Activated naive CD8-positive, alpha-beta T cell (primary cell): Measurements from ENCODE around the gene PLA2G4B.

Source experiments
- H3K27ac Mint-ChIP-seq: one replicate; pipeline ENCODE4 v1.8.0; 2021; ENCODE audit warnings: mixed read lengths
- H3K27me3 Mint-ChIP-seq: one replicate; pipeline ENCODE4 v1.8.0; 2021; ENCODE audit warnings: mixed read lengths
- H3K36me3 Mint-ChIP-seq: one replicate; pipeline ENCODE4 v1.8.0; 2021; ENCODE audit warnings: mixed read lengths
- H3K4me1 Mint-ChIP-seq: one replicate; pipeline ENCODE4 v1.8.0; 2021; ENCODE audit warnings: low read depth, mixed read lengths
- H3K4me3 Mint-ChIP-seq: one replicate; pipeline ENCODE4 v1.8.0; 2021; ENCODE audit warnings: mild to moderate bottlenecking, mixed read lengths
- H3K9me3 Mint-ChIP-seq: one replicate; pipeline ENCODE4 v1.8.0; 2021; ENCODE audit warnings: low read depth, mixed read lengths

The PLA2G4B gene

DNA sequence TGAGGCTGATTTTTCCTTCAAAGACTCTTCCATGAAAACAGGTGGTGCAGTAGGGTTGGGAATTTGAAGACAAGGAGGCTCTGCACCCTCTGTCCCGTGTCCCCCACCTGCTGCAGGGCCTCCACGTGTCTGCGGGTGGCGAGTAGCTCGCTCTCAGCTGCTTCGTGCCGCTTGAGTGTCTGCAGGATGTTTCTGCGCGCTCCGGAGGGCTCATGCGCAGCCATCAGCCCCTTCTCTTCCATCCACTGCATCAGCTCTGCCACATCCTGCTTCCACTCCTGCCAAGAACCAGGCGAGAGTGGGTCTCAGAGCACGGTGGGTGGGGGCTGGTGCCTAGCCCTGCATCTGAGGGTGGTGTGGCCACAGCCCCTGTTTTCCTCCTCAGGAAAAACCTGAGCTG lies 37.4 kb downstream of the PLA2G4B start:
- no peak overlapping the region for H3K4me3 Mint-ChIP-seq
- peaks cover 2% of the 10 kb centered on the region for H3K27me3 Mint-ChIP-seq
- H3K9me3 Mint-ChIP-seq: no peaks in the 10 kb centered on the region
- H3K4me1 Mint-ChIP-seq: peaks cover 2% of the 10 kb centered on the region
- no peaks in the 10 kb centered on the region for H3K36me3 Mint-ChIP-seq
- H3K27ac Mint-ChIP-seq: no peak overlapping the region

DNA sequence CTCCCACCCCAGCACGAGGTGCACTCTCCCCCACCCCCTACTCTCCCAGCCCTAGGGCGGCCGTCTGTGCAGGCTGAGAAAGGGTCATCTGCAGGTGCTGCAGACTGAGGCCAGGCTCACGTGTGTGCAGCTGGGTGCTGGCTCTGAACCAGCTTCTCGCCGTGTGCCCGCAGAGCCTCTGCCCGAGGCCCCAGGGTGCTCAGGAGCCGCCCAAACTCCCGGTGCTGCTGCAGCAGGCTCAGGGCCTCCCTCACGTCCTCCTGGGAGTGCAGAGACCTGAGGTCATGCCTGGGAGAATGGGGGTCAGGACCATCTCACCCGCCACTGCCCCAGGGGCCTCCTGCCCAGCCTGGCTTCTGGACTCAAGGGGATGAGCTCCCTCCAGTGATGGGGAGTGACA lies 38.0 kb downstream of the PLA2G4B start:
- Mint-ChIP-seq H3K27ac (no peak overlapping the region), H3K36me3 (no peaks in the 10 kb centered on the region), H3K9me3 (no peaks in the 10 kb centered on the region), H3K27me3 (peaks cover 5% of the 10 kb centered on the region), H3K4me3 (no peak overlapping the region), H3K4me1 (peaks cover 5% of the 10 kb centered on the region)

DNA sequence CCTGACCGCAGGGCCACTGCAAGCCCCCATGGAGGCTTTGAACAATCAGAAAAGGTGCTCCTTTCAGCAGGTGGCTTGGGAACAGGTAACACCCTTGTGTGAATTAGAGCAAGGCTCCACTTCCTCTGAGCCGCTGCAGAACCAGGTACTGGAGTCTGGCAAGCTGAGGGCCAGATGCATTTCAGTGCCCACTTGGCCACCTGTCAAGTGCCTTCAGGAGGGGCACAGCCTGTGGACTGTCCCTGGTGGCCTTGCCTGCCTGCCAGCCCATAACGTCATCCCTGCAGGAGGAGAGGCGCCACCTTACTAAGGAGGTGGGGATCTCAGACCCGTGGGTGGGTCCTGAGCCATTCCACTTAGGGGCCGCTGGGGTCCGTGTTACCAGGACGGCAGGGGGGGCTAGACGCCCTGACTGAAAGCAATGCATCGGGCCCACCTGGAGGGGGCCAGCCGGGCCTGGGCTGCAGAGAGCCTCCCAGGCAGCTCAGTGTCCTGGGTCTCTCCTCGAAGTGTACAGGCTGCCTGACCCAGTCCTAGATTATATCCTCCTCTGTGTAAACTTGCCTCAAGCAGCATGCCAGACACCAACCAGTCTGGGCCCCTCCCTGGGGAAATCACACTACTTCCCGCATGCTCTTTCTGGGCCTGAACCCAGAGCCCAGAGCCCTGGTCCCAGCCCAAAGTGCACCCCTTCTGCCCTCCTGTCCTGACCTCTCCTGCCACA lies 39.1 kb downstream of the PLA2G4B start:
- H3K4me3 Mint-ChIP-seq: no peak overlapping the region
- H3K9me3 Mint-ChIP-seq: no peaks in the 10 kb centered on the region

DNA sequence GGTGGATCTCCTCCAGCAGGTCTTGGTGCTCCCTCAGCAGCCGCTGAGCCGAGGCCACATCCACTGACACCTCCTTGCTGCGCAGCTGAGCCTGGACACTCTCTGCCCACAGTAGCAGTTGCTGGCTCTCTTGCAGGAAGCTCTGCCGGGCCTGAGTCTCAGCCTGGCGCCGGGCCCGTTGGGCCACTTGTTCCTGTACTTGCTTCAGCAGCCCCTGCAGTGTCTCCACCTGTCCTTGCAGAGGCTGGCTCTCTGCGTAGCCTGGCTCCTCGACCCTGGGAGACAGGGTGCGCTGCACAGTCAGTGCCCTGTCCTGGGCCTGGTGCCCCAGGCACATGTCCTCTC lies 39.7 kb downstream of the PLA2G4B start:
- Mint-ChIP-seq H3K27ac (no peak overlapping the region), H3K36me3 (no peaks in the 10 kb centered on the region), H3K9me3 (no peaks in the 10 kb centered on the region), H3K27me3 (peaks cover 5% of the 10 kb centered on the region), H3K4me3 (no peak overlapping the region), H3K4me1 (peaks cover 5% of the 10 kb centered on the region)

More for the DNA sequence above, 39.1 kb downstream of the PLA2G4B start:
- H3K27me3 Mint-ChIP-seq: peaks cover 5% of the 10 kb centered on the region
- H3K4me1 Mint-ChIP-seq: peaks cover 5% of the 10 kb centered on the region
- no peak overlapping the region for H3K27ac Mint-ChIP-seq
- no peaks in the 10 kb centered on the region for H3K36me3 Mint-ChIP-seq

DNA sequence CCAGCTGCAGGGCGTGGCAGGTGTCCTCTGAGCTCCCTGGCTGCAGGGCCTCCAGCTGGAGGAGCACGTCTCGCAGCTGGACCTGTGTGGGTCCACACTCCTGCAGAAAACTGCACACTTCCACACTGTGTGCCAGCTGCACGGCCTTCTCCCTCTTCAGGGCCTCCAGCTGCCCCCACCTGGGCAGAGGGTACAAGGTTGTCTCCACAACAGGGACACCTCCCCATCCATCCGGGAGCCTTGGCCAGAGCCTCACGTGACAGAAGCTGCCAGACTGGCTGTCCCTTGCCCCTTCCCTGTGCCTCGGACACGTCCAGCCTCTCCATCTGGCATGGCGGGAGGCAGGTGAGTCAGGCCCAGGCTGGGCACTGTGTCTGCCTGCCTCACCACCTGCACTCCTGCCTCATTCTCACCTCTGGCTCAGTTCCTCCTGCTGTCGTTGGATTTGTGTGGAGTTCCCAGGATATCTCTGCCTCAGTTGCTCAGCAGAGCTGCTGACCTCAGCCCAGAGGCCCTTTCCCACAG lies 40.7 kb downstream of the PLA2G4B start:
- Mint-ChIP-seq H3K36me3 (no peaks in the 10 kb centered on the region), H3K4me3 (no peak overlapping the region), H3K27me3 (peaks cover 5% of the 10 kb centered on the region), H3K4me1 (peaks cover 5% of the 10 kb centered on the region), H3K27ac (no peak overlapping the region), H3K9me3 (no peaks in the 10 kb centered on the region)

DNA sequence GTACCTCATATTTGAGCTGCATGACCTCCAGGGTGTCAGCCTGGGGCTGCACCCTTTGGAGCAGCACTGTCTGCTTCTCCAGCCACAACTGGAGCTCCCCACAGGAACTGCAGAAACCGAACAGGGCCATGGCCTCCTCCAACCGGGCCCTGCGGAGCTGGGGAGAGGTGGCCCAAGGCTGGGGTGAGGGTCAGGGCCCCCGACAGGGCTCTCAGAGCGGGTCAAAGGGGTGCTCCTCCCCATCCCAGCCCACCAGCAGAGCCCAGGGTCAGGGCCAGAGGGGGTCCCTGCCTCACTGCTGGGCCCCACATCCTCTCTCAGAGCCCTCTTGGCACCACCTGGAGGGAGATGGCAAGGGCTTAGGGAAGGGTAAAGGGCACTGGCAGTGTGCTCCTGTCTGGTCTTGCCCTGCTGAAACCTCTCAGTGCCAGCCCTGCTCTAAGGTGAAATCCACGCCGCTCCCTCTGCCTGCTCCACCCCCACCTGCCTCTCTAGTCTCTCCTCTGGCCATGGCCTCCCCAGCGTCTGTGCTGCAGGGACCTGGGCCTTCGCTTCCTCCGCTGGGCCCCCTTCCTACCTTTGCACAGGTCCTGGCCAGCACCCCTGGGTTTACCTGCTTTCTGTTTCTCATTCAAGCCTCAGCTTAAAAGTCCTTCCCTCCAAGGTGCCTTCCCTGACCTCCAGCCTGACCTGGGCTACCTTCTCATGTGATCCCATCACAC lies 41.7 kb downstream of the PLA2G4B start:
- no peak overlapping the region for H3K4me3 Mint-ChIP-seq
- no peaks in the 10 kb centered on the region for H3K36me3 Mint-ChIP-seq
- peaks cover 7% of the 10 kb centered on the region for H3K4me1 Mint-ChIP-seq
- peaks cover 5% of the 10 kb centered on the region for H3K27me3 Mint-ChIP-seq
- H3K9me3 Mint-ChIP-seq: no peaks in the 10 kb centered on the region
- no peak overlapping the region for H3K27ac Mint-ChIP-seq

DNA sequence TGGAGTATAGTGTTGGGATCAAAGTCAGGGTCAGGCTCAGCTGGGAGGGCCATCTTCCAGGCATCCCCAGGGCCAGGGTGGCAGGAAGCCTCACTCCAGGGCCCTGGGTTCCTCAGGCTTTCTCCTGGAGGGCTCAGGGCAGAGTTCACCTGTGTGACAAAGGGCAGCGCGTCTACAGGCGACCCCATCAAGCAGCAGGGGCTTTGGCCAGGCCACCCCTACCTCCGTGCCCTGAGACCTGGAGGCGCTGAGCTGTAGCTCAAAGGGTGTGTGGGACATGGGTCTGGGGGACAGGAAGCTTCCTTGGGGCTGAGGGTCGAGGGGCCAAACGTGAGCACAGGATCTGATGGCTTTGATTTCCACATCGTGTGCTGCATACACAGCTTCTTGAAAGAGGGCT lies 42.4 kb downstream of the PLA2G4B start:
- Mint-ChIP-seq H3K27me3 (peaks cover 5% of the 10 kb centered on the region), H3K9me3 (no peaks in the 10 kb centered on the region), H3K27ac (peak overlapping the region; percentile 34), H3K4me1 (peaks cover 9% of the 10 kb centered on the region), H3K4me3 (peak overlapping the region; percentile 69), H3K36me3 (peaks cover 2% of the 10 kb centered on the region)

DNA sequence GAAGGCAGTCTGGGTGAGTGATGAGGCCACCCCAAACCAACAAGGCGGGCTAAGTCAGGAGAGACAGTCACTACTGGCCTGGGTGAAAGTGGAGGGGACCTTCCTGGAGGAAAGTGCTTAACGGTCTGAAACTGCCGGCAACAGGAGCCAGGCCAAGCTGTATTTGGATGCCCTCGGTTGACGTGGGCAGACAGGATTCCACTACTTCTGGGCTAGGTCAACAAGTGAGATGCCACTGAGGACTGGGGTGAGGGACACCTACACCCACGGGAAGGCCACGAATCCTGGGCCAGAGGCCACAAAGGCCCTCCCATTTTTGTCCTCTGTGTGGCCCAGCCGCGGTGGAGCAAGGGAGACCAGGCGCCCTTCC lies 42.9 kb downstream of the PLA2G4B start:
- Mint-ChIP-seq H3K4me3 (peak overlapping the region; percentile 69), H3K9me3 (no peaks in the 10 kb centered on the region), H3K27me3 (peaks cover 5% of the 10 kb centered on the region), H3K4me1 (peaks cover 9% of the 10 kb centered on the region), H3K36me3 (peaks cover 2% of the 10 kb centered on the region), H3K27ac (peak overlapping the region; percentile 34)

DNA sequence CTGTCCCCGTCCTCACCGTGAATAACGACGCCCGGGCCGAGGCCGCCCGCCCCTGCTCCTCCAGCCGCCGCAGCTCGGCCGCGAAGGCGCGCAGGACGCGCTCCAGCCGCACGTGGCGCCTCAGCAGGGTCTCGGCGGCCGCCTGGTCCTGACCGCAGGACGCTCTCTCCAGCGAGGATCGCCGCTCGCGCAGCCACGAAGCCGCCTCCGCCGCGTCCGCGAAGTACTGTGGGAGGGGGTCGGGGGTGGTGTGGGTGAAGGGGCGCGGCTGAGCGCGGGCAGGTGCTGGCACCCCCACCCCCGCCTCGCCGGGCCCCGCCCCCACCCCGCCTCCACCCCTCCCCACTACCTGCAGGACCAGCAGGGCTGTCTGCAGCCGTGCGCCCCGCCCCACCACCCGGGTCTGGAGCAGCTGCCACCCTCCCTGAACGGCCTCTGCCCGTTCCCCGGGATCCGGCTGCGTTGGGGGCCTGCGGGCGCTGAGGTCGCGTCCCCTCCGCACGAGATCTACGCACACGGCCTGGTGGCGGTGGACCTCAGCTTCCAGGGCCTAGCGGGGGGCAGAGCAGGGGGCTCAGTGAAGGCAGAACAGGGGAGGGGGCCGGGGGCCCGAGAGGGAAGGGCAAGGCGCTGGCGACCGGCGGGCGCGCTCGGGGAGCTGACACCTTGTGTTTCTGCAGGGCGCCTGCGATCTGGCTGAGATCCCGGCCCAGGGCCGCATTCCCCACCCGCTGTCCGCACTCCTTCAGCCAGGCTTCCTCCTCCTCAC lies 43.5 kb downstream of the PLA2G4B start:
- Mint-ChIP-seq H3K36me3 (peaks cover 2% of the 10 kb centered on the region), H3K4me3 (peak overlapping the region; percentile 20), H3K27ac (no peak overlapping the region), H3K9me3 (no peaks in the 10 kb centered on the region), H3K27me3 (peaks cover 5% of the 10 kb centered on the region), H3K4me1 (peaks cover 9% of the 10 kb centered on the region)

DNA sequence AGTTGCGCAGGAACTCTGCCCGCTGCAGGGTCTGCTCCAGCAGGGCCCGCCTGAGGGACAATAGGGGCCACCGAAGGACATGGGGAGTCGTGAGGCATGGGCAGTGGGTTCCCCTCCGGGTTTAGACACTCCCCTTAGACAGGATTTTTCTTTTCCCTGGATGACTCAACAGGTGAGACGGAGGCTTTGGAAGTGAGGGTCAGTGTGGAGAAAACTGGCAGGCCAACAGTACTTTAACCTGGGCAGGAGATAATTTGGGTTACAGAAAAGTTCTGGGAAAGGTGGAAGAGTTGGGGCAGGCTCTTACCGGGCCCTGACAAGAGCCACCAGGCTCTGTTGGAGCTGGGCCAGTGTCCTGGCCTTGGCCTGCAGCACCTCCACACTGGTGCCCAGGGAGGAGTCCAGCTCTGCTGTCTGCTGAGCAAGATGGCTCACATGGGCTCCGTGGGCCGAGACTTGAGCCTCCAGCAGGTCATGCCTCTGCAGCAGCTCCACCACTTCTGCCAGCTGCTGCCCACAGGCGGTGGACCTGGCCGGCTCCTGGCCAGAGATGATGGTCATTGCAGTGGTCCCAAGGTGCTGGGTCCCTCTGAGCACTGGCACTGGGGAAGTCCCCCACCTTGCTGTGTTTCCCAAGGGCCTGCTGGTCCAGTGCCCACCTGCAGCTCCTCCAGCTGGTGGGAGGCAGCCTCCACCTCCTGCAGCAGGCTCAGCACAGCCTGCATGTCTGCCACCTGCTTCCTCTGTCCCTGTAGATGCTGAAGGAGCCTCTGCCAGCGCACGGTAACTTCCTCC lies 44.2 kb downstream of the PLA2G4B start:
- peaks cover 9% of the 10 kb centered on the region for H3K4me1 Mint-ChIP-seq
- H3K27me3 Mint-ChIP-seq: peaks cover 5% of the 10 kb centered on the region
- no peaks in the 10 kb centered on the region for H3K9me3 Mint-ChIP-seq
- H3K4me3 Mint-ChIP-seq: peak overlapping the region; percentile 20
- peaks cover 2% of the 10 kb centered on the region for H3K36me3 Mint-ChIP-seq
- no peak overlapping the region for H3K27ac Mint-ChIP-seq

DNA sequence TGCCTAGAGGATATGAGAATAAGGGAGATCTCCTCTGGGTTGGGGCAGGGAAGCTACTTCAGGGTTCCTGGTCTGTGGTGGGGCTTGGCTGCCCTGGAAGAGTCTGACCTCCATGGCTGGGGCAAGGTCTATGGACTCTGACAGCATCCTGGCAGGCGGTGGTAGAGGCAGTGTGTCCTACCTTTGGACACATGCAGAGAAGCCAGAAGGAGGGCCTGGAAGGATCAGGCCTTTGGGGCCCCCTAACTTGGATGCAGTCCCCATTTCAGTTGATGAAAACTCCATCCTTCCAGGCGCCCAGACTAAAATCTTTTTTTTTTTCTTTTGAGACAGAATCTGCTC lies 44.8 kb downstream of the PLA2G4B start:
- no peak overlapping the region for H3K4me3 Mint-ChIP-seq
- H3K36me3 Mint-ChIP-seq: peaks cover 2% of the 10 kb centered on the region
- no peaks in the 10 kb centered on the region for H3K9me3 Mint-ChIP-seq
- H3K4me1 Mint-ChIP-seq: peaks cover 9% of the 10 kb centered on the region
- H3K27ac Mint-ChIP-seq: no peak overlapping the region
- H3K27me3 Mint-ChIP-seq: peaks cover 5% of the 10 kb centered on the region

DNA sequence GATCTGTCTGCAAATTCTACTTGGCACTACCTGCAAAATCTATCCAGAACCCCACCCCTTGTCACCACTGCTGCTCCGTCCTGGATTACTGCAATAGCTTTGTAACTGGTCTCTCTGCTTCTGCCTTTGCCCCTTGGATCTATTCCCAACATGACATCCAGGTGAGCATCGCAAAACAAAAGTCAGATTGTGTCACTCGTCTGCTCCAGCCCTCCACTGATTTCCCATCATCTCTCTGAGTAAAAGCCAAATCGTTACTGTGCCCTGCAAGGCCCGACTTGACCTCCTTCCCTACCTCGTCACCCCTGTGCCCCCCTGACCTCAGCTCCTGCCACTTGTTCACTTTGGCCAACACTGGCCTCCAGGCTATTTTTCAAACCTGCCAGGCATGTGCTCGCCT lies 45.8 kb downstream of the PLA2G4B start:
- peaks cover 5% of the 10 kb centered on the region for H3K27me3 Mint-ChIP-seq
- H3K36me3 Mint-ChIP-seq: peaks cover 2% of the 10 kb centered on the region
- peaks cover 17% of the 10 kb centered on the region for H3K4me1 Mint-ChIP-seq
- H3K9me3 Mint-ChIP-seq: no peaks in the 10 kb centered on the region
- no peak overlapping the region for H3K4me3 Mint-ChIP-seq
- peak overlapping the region; percentile 24 for H3K27ac Mint-ChIP-seq

DNA sequence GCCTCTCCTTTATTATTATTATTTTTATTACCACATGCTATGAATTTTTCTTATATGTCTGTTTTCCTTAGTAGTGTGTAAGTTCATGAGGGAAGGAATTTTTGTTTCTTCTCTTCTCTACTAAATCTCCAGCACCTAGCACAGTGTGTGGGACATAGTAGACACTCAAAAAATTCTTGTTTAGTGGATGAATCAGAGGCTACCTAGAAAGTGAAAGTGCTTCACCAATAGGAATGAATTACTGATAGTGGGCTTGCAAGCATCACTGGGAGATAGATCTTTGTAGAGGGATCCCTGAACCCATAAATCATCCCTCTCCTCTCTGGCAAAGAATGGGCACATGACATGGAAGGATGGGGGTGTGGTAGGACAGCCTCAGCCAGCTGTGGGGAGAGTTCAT lies 46.7 kb downstream of the PLA2G4B start:
- Mint-ChIP-seq H3K36me3 (peaks cover 2% of the 10 kb centered on the region), H3K9me3 (no peaks in the 10 kb centered on the region), H3K27ac (no peak overlapping the region), H3K4me1 (peaks cover 18% of the 10 kb centered on the region), H3K4me3 (no peak overlapping the region), H3K27me3 (peaks cover 5% of the 10 kb centered on the region)

DNA sequence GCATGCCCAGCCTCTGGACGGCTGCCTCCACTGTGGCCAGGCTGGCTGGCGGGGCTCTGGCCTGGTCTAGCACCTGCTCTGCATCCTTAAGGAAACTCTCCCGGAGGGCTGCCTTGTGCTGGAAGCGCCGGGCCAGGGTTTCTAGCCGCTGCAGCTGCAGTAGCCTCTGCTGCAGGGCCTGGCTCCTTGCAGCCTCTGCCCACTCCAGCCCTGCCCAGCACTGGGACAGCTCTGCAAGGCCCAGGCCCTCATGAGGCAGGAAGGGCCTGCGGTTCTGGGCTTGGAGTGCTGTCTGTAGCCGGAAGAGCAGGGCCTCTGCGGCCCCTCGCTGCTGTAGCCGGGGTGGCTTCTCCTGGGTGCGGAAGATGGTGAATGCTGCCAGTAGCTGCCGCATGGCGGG lies 47.2 kb downstream of the PLA2G4B start:
- no peak overlapping the region for H3K27ac Mint-ChIP-seq
- no peaks in the 10 kb centered on the region for H3K9me3 Mint-ChIP-seq
- peaks cover 2% of the 10 kb centered on the region for H3K36me3 Mint-ChIP-seq
- H3K4me1 Mint-ChIP-seq: peaks cover 18% of the 10 kb centered on the region
- no peak overlapping the region for H3K4me3 Mint-ChIP-seq
- peaks cover 3% of the 10 kb centered on the region for H3K27me3 Mint-ChIP-seq
